AG10803 (cell line): ENCODE data around the gene CREBBP.
A peak's percentile ranks its signal among the peaks of the same experiment; 100 is the strongest.

Experiments
- DNase-seq: peaks from one replicate; pipeline ENCODE4 v3.0.0; 2010; ENCODE audit warnings: low read depth
- H3K4me3 ChIP-seq: 2 replicates; pipeline ENCODE4 v1.5.1; 2011; ENCODE audit warnings: mild to moderate bottlenecking, low read length, control low read depth
- TF ChIP-seq, protein P1 (sequence below): conservative IDR thresholded peaks from 2 replicates; pipeline ENCODE4 v1.5.1; 2011; ENCODE audit warnings: mild to moderate bottlenecking, low read length, control low read depth, inconsistent platforms

The CREBBP gene

DNA sequence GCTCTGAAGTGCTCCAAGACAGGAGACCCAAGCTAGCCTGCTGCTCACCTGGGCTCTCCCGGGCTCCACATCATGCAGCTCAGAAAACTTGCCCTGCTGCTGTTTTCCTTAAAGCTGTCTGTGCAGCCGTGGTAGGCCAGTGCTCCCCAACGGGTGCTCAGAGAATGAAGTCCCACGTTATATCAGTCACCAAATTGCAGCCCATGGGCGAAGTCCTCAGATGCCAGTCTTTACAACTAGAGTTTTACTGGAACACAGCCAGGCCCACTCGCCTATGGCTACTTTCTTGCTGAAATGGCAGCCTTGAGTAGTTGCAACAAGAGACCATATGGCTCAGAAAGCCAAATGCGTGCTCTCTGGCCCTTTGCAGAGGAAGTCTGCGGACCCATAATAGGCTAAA lies 6.3 kb downstream of the CREBBP start:
- H3K4me3 ChIP-seq: no peak overlapping the region
- DNase-seq: no peak
- TF ChIP-seq, protein P1, sequence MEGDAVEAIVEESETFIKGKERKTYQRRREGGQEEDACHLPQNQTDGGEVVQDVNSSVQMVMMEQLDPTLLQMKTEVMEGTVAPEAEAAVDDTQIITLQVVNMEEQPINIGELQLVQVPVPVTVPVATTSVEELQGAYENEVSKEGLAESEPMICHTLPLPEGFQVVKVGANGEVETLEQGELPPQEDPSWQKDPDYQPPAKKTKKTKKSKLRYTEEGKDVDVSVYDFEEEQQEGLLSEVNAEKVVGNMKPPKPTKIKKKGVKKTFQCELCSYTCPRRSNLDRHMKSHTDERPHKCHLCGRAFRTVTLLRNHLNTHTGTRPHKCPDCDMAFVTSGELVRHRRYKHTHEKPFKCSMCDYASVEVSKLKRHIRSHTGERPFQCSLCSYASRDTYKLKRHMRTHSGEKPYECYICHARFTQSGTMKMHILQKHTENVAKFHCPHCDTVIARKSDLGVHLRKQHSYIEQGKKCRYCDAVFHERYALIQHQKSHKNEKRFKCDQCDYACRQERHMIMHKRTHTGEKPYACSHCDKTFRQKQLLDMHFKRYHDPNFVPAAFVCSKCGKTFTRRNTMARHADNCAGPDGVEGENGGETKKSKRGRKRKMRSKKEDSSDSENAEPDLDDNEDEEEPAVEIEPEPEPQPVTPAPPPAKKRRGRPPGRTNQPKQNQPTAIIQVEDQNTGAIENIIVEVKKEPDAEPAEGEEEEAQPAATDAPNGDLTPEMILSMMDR: no peak

DNA sequence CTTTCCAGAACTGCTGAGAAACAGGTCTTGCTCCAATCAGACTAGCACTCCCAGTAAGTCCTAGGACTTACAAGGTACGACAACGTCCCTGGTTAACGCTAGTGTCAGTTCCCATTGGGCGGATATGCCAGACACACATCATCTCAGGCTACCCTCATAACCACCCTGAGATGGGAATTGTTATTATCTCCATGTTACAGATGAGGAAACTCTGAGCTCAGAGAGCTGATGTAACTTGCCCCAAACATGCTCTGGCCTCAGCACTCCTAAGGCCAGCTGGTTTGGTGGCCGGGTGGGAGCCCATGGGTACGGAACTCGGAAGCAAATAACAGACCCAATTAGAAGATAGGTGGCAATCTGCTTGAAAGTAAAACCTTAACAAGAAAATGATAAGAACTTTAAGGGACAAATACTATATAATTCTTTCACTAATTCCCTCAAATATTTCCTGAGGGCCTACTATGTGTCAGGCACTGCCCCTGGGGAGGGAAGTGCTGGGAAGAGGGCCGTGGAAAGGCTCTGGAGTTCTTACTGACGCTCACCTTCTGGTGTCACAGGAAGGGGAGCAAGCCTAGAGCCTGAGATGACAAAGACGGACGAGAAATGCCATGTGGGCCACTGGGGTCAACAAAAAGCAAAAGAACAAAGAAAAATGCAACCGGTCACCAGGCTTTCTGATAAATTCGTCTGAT lies 6.9 kb downstream of the CREBBP start:
- DNase-seq: peak; percentile 55
- TF ChIP-seq, protein P1: no peak
- H3K4me3 ChIP-seq: no peak overlapping the region

DNA sequence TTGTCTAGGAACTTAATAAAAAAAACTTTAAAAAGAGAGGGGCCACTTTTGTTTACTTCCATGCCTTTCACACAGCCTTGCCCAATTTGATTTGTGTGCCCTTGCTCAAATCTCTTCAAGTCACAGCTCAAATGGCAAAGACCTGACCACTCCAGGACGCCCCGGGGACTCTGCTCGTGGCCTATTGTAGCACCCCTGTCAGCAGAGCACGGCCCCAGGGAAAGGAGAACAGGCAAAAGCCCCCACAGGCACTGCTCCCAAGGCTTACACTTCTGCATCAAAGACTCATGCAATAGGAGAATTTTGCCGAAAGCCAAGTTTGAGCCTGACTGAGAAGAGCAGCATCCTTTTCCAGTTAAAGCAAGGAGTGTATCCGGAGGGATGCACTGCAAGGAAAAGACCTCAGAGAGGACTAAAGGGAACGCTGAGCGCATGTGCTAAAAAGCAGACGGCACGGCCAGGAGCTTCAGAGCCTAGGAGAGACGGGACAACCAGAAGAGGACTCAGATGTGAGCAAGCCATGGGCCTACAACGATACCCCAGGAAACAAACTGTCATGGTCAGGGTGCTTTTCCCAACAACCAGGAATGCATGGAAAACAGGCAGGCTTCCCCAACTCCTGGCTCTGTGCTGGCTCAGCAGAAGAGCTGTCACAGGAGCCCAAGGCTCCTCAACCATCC lies 8.2 kb downstream of the CREBBP start:
- TF ChIP-seq, protein P1: no peak
- DNase-seq: no peak
- H3K4me3 ChIP-seq: no peak overlapping the region

DNA sequence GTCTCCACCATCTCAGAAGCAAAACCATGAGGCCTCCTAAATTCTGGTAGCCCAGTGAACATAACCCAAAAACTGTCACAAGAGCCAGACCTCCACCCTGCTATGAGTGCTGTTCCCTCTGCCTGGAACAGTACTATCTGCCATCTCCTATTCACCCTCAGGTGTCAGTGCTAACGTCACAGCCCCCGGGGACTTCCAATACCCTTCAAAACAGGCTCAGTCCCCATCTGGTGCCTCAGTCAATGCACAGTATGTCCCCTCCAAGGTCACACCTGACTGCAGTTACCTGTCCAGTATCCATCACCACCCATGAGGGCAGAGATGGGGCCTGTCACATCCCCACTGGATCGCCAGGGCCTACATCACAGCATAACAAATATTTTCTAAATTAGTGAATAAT lies 11.5 kb downstream of the CREBBP start:
- no peak for DNase-seq
- H3K4me3 ChIP-seq: no peak overlapping the region
- TF ChIP-seq, protein P1: no peak

DNA sequence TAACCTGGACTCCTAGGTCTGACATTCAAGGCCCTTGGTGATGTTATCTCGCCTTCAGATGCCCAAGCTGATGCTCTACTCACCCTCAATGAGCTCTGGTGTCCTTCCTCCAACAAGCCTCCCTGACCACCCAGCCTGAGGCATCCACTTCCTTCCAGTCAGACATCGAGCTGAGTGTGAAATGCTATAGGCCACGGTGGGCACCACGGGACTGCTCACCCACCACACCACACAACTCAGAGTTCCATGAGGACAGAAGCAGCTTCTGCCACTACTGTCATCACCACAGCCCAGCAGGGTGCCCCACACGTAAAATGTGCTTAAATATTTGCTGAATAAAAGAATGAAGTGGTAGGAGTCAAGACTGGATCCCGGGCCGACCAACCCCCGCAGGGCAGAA lies 12.0 kb downstream of the CREBBP start:
- TF ChIP-seq, protein P1: no peak
- no peak for DNase-seq
- H3K4me3 ChIP-seq: no peak overlapping the region

DNA sequence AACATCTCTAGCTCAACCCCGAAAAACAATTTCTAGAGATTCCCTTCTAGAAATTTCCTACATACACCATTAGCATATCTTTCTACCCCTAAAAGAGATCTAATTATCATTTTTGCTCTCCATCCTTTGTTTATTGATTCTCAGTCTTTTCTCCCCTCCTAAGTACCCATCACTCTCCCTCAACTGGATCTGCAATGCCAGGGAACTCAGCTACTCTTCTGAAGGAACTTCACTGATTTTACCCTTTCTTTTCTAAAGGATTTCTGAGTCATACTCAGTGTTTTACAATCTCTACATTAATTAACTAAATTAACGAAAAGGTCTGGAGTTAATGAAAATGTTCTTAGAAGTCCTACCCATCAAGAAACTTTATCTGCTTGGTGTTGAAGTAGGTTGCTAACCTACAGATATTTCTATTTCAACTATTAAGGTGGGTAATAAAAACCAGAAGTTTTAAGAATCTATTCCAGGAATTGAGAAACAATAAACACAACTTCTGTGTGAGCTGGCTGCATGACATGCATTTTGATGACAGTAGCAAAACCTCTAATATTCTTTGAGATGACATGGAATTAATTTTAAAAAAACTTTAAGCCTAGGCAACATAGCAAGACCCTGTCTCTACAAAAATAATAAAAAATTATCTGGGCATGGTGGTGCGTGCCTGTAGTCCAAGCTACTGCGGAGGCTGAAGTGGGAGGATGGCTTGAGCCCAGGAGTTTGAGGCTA lies 13.6 kb downstream of the CREBBP start:
- no peak overlapping the region for H3K4me3 ChIP-seq
- TF ChIP-seq, protein P1: no peak
- DNase-seq: peak; percentile 33
